ENCODE results near the gene LTA. TPM values are rescaled to one million over a fixed set of nuclear protein-coding genes. Genes with fewer than 3 reads are reported as not detected.

Gene LTA
- total and polyA plus RNA-seq, 3 experiments from 2014 or later = 23.3 to 854 (median 839) TPM

- Mint-ChIP-seq H3K36me3 (peaks cover 7 to 39% (median 10%) of the 10 kb centered on the region in 3 donors), H3K27me3 (peaks cover 0 to 1% of the 10 kb centered on the region in 2 donors), H3K4me3 (peak overlapping the region; percentile 98 to 100 (median 100)), H3K4me1 (peaks cover 89 to 98% (median 98%) of the 10 kb centered on the region in 3 donors), H3K9me3 (peaks cover 0 to 2% (median 0%) of the 10 kb centered on the region in 5 donors), H3K27ac (peak overlapping the region; percentile 92 to 100 (median 100))
- H3K9me3 ChIP-seq (ENCODE audit: low read length) = no peaks in the 10 kb centered on the region
- peak overlapping the region; percentile 82 for H3K4me3 ChIP-seq (ENCODE audit: low read length)
- H3K27me3 ChIP-seq (ENCODE audit: insufficient read depth, low read length, poor library complexity, severe bottlenecking) = no peaks in the 10 kb centered on the region
- ChIA-PET POLR2A (interaction anchor here (0.6 to 2.2 kb wide), 8 partner anchors 15 to 33 kb away, joined by 3 to 13 read pairs (median 4); partner anchors contain the start of genes DDX39B and NCR3), CTCF (interaction anchor here (1.5 to 19.7 kb wide), 3 partner anchors 18 to 80 kb away, joined by 5 to 692 read pairs (median 576); partner anchors contain the start of genes ATP6V1G2, DDX39B, LST1 and LTA)
- peaks cover 5% of the 10 kb centered on the region for H3K36me3 ChIP-seq (ENCODE audit: insufficient read depth, low read length)
- peak overlapping the region; percentile 60 for H3K27ac ChIP-seq (ENCODE audit: low read depth, low read length)
- peaks cover 89% of the 10 kb centered on the region for H3K4me1 ChIP-seq (ENCODE audit: insufficient read depth, low read length)
- no peak for DNase-seq
Measured at GRCh38 chr6:31574106-31575061, 2.3 kb downstream of the LTA start.

GRCh38 chr6:31575335-31575901 is 3.3 kb downstream of the LTA start, which contains the start of gene TNF:
Gene TNF, plus strand, starts transcription at chr6:31575565. Its CDS starts 177 bp downstream, at chr6:31575742.
- Mint-ChIP-seq H3K27me3 (peaks cover 0 to 1% of the 10 kb centered on the region in 2 donors), H3K9me3 (peaks cover 0 to 2% (median 0%) of the 10 kb centered on the region in 5 donors), H3K36me3 (peaks cover 9 to 42% (median 10%) of the 10 kb centered on the region in 3 donors), H3K27ac (peak within 1 kb of the TSS; percentile 92 to 100 (median 100)), H3K4me3 (peak within 1 kb of the TSS; percentile 98 to 100 (median 100)), H3K4me1 (peaks cover 89 to 98% (median 98%) of the 10 kb centered on the region in 3 donors)
- Histone ChIP-seq H3K4me3 (ENCODE audit: low read length) (peak within 1 kb of the TSS; percentile 82), H3K9me3 (ENCODE audit: low read length) (no peaks in the 10 kb centered on the region), H3K36me3 (ENCODE audit: insufficient read depth, low read length) (peaks cover 5% of the 10 kb centered on the region), H3K27me3 (ENCODE audit: insufficient read depth, low read length, poor library complexity, severe bottlenecking) (no peaks in the 10 kb centered on the region), H3K27ac (ENCODE audit: low read depth, low read length) (peak within 1 kb of the TSS; percentile 60), H3K4me1 (ENCODE audit: insufficient read depth, low read length) (peaks cover 89% of the 10 kb centered on the region)
- ChIA-PET CTCF (interaction anchor here (17.7 to 19.7 kb wide), 2 partner anchors 17 to 19 kb away, joined by 576 to 692 read pairs; partner anchors contain the start of genes ATP6V1G2, DDX39B, LST1 and LTA), POLR2A (interaction anchor here (0.6 to 2.2 kb wide), 7 partner anchors 12 to 34 kb away, joined by 3 to 13 read pairs (median 4); partner anchors contain the start of gene DDX39B)
- peak in 4 of 5 donors; percentile 64 to 79 (median 72) for DNase-seq

GRCh38 chr6:31575952-31576685 is 4.0 kb downstream of the LTA start:
- CTCF ChIA-PET = interaction anchor here (0.8 to 19.7 kb wide), 3 partner anchors 16 to 254 kb away, joined by 7 to 692 read pairs (median 576); partner anchors contain the start of genes ATP6V1G2, DDX39B, LST1 and LTA
- no peaks in the 10 kb centered on the region for H3K9me3 ChIP-seq (ENCODE audit: low read length)

GRCh38 chr6:31576897-31577578 is 4.9 kb downstream of the LTA start:
- peaks cover 0 to 1% of the 10 kb centered on the region in 2 donors for H3K27me3 Mint-ChIP-seq
- peak overlapping the region; percentile 92 to 100 (median 100) for H3K27ac Mint-ChIP-seq
- Histone ChIP-seq H3K36me3 (ENCODE audit: insufficient read depth, low read length) (peaks cover 5% of the 10 kb centered on the region), H3K9me3 (ENCODE audit: low read length) (no peaks in the 10 kb centered on the region), H3K4me1 (ENCODE audit: insufficient read depth, low read length) (peaks cover 76% of the 10 kb centered on the region), H3K27me3 (ENCODE audit: insufficient read depth, low read length, poor library complexity, severe bottlenecking) (no peaks in the 10 kb centered on the region), H3K27ac (ENCODE audit: low read depth, low read length) (peak overlapping the region; percentile 60), H3K4me3 (ENCODE audit: low read length) (peak overlapping the region; percentile 82)
- H3K9me3 Mint-ChIP-seq = peaks cover 0 to 2% (median 0%) of the 10 kb centered on the region in 5 donors
- H3K4me3 Mint-ChIP-seq = peak overlapping the region; percentile 98 to 100 (median 100)
- H3K4me1 Mint-ChIP-seq = peaks cover 82 to 90% (median 84%) of the 10 kb centered on the region in 3 donors
- CTCF ChIA-PET = interaction anchor here (0.8 to 19.7 kb wide), 4 partner anchors 15 to 253 kb away, joined by 6 to 692 read pairs (median 292); partner anchors contain the start of genes ATP6V1G2, DDX39B, LST1 and LTA
- DNase-seq = peak in 4 of 5 donors; percentile 45 to 69 (median 59)
- peaks cover 14 to 55% (median 16%) of the 10 kb centered on the region in 3 donors for H3K36me3 Mint-ChIP-seq
- POLR2A ChIA-PET = interaction anchor here (0.6 to 7.6 kb wide), 16 partner anchors 9 to 325 kb away, joined by 3 to 42 read pairs (median 4); partner anchors contain the start of genes LST1, MPIG6B and NCR3

More at GRCh38 chr6:31575952-31576685, 4.0 kb downstream of the LTA start:
- H3K27ac Mint-ChIP-seq = peak overlapping the region; percentile 92 to 100 (median 100)
- H3K4me3 Mint-ChIP-seq = peak overlapping the region; percentile 98 to 100 (median 100)
- H3K27me3 Mint-ChIP-seq = peaks cover 0 to 1% of the 10 kb centered on the region in 2 donors
- Histone ChIP-seq H3K27ac (ENCODE audit: low read depth, low read length) (peak overlapping the region; percentile 60), H3K4me1 (ENCODE audit: insufficient read depth, low read length) (peaks cover 85% of the 10 kb centered on the region), H3K36me3 (ENCODE audit: insufficient read depth, low read length) (peaks cover 5% of the 10 kb centered on the region), H3K27me3 (ENCODE audit: insufficient read depth, low read length, poor library complexity, severe bottlenecking) (no peaks in the 10 kb centered on the region), H3K4me3 (ENCODE audit: low read length) (peak overlapping the region; percentile 82)
- peaks cover 87 to 95% (median 93%) of the 10 kb centered on the region in 3 donors for H3K4me1 Mint-ChIP-seq
- no peak for DNase-seq
- POLR2A ChIA-PET = interaction anchor here (0.6 to 7.6 kb wide), 11 partner anchors 10 to 250 kb away, joined by 3 to 42 read pairs (median 5); partner anchors contain the start of gene LST1
- peaks cover 0 to 2% (median 0%) of the 10 kb centered on the region in 5 donors for H3K9me3 Mint-ChIP-seq
- peaks cover 12 to 49% (median 13%) of the 10 kb centered on the region in 3 donors for H3K36me3 Mint-ChIP-seq

GRCh38 chr6:31577579-31577966 is 5.5 kb downstream of the LTA start:
- ChIA-PET POLR2A (interaction anchor here (0.6 to 7.6 kb wide), 11 partner anchors 9 to 325 kb away, joined by 3 to 42 read pairs (median 4); partner anchors contain the start of genes MPIG6B and NCR3), CTCF (interaction anchor here (1.7 to 19.7 kb wide), 3 partner anchors 15 to 83 kb away, joined by 6 to 692 read pairs (median 576); partner anchors contain the start of genes ATP6V1G2, DDX39B, LST1 and LTA)
- H3K4me3 Mint-ChIP-seq = peak overlapping the region; percentile 98 to 100 (median 100)
- H3K9me3 ChIP-seq (ENCODE audit: low read length) = no peaks in the 10 kb centered on the region
- peak overlapping the region; percentile 82 for H3K4me3 ChIP-seq (ENCODE audit: low read length)
- H3K36me3 ChIP-seq (ENCODE audit: insufficient read depth, low read length) = peaks cover 5% of the 10 kb centered on the region
- no peak for DNase-seq
- H3K4me1 Mint-ChIP-seq = peaks cover 80 to 90% (median 83%) of the 10 kb centered on the region in 3 donors
- no peaks in the 10 kb centered on the region for H3K27me3 ChIP-seq (ENCODE audit: insufficient read depth, low read length, poor library complexity, severe bottlenecking)
- peaks cover 14 to 56% (median 16%) of the 10 kb centered on the region in 3 donors for H3K36me3 Mint-ChIP-seq
- peaks cover 0 to under 1% (median 0%) of the 10 kb centered on the region in 5 donors for H3K9me3 Mint-ChIP-seq
- H3K27ac ChIP-seq (ENCODE audit: low read depth, low read length) = peak overlapping the region; percentile 60
- peak overlapping the region; percentile 92 to 100 (median 100) for H3K27ac Mint-ChIP-seq
- peaks cover 0 to 1% of the 10 kb centered on the region in 2 donors for H3K27me3 Mint-ChIP-seq
- peaks cover 77% of the 10 kb centered on the region for H3K4me1 ChIP-seq (ENCODE audit: insufficient read depth, low read length)
